Measurements from ENCODE around the gene SERPINE1.

Gene SERPINE1

DNA sequence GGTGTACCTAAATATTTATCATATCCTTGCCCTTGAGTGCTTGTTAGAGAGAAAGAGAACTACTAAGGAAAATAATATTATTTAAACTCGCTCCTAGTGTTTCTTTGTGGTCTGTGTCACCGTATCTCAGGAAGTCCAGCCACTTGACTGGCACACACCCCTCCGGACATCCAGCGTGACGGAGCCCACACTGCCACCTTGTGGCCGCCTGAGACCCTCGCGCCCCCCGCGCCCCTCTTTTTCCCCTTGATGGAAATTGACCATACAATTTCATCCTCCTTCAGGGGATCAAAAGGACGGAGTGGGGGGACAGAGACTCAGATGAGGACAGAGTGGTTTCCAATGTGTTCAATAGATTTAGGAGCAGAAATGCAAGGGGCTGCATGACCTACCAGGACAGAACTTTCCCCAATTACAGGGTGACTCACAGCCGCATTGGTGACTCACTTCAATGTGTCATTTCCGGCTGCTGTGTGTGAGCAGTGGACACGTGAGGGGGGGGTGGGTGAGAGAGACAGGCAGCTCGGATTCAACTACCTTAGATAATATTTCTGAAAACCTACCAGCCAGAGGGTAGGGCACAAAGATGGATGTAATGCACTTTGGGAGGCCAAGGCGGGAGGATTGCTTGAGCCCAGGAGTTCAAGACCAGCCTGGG, 11.4 kb downstream of the SERPINE1 start (continued):
- TF ChIP-seq, protein P1, sequence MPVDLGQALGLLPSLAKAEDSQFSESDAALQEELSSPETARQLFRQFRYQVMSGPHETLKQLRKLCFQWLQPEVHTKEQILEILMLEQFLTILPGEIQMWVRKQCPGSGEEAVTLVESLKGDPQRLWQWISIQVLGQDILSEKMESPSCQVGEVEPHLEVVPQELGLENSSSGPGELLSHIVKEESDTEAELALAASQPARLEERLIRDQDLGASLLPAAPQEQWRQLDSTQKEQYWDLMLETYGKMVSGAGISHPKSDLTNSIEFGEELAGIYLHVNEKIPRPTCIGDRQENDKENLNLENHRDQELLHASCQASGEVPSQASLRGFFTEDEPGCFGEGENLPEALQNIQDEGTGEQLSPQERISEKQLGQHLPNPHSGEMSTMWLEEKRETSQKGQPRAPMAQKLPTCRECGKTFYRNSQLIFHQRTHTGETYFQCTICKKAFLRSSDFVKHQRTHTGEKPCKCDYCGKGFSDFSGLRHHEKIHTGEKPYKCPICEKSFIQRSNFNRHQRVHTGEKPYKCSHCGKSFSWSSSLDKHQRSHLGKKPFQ (tag by site-specific recombination; IDR thresholded peaks at IDR 0.05) = peak; percentile 72; the same call in 1 of the 2 replicates
- TF ChIP-seq ZNF654 (tag by site-specific recombination; IDR thresholded peaks at IDR 0.05; ENCODE audit: low read depth) (peak; percentile 65), SCRT1 (tag by site-specific recombination; IDR thresholded peaks at IDR 0.05; ENCODE audit: borderline replicate concordance) (no peak), ZNF404 (tag by site-specific recombination; IDR thresholded peaks at IDR 0.05) (no peak), GLIS1 (tag by site-specific recombination; IDR thresholded peaks at IDR 0.05) (peak; percentile 72), ZNF549 (tag by site-specific recombination; IDR thresholded peaks at IDR 0.05) (no peak), ZNF366 (tag by site-specific recombination; conservative IDR thresholded peaks at IDR 0.05) (peak; percentile 67), ZNF423 (tag by site-specific recombination; IDR thresholded peaks at IDR 0.05) (no peak), ZNF544 (tag by site-specific recombination; IDR thresholded peaks at IDR 0.05) (no peak), ZNF140 (tag by site-specific recombination; IDR thresholded peaks at IDR 0.05) (no peak), HOXA7 (CRISPR knock-in tag; IDR thresholded peaks at IDR 0.05; ENCODE audit: borderline replicate concordance) (no peak), ZNF146 (tag by site-specific recombination; IDR thresholded peaks at IDR 0.05) (0 out of 2 replicates have a peak, but pooled peaks have one; percentile 36), ZNF747 (tag by site-specific recombination; IDR thresholded peaks at IDR 0.05) (no peak), SP3 (tag by site-specific recombination; IDR thresholded peaks at IDR 0.05) (peak; percentile 61), ZXDB (tag by site-specific recombination; IDR thresholded peaks at IDR 0.05) (peak; percentile 87), ZNF350 (tag by site-specific recombination; IDR thresholded peaks at IDR 0.05) (no peak), ZNF202 (tag by site-specific recombination; IDR thresholded peaks at IDR 0.05; ENCODE audit: borderline replicate concordance) (no peak), ZNF274 (IDR thresholded peaks at IDR 0.05; ENCODE audit: low read length) (no peak), ZNF274 (tag by site-specific recombination; IDR thresholded peaks at IDR 0.05; ENCODE audit: borderline replicate concordance) (no peak)
- TF ChIP-seq, protein P2, sequence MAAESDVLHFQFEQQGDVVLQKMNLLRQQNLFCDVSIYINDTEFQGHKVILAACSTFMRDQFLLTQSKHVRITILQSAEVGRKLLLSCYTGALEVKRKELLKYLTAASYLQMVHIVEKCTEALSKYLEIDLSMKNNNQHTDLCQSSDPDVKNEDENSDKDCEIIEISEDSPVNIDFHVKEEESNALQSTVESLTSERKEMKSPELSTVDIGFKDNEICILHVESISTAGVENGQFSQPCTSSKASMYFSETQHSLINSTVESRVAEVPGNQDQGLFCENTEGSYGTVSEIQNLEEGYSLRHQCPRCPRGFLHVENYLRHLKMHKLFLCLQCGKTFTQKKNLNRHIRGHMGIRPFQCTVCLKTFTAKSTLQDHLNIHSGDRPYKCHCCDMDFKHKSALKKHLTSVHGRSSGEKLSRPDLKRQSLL (tag by site-specific recombination; IDR thresholded peaks at IDR 0.05) = no peak
- TF ChIP-seq, protein P3, sequence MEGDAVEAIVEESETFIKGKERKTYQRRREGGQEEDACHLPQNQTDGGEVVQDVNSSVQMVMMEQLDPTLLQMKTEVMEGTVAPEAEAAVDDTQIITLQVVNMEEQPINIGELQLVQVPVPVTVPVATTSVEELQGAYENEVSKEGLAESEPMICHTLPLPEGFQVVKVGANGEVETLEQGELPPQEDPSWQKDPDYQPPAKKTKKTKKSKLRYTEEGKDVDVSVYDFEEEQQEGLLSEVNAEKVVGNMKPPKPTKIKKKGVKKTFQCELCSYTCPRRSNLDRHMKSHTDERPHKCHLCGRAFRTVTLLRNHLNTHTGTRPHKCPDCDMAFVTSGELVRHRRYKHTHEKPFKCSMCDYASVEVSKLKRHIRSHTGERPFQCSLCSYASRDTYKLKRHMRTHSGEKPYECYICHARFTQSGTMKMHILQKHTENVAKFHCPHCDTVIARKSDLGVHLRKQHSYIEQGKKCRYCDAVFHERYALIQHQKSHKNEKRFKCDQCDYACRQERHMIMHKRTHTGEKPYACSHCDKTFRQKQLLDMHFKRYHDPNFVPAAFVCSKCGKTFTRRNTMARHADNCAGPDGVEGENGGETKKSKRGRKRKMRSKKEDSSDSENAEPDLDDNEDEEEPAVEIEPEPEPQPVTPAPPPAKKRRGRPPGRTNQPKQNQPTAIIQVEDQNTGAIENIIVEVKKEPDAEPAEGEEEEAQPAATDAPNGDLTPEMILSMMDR (tag by site-specific recombination; IDR thresholded peaks at IDR 0.05) = peak; percentile 74; the same call in 1 of the 2 replicates
- TF ChIP-seq, protein P4, sequence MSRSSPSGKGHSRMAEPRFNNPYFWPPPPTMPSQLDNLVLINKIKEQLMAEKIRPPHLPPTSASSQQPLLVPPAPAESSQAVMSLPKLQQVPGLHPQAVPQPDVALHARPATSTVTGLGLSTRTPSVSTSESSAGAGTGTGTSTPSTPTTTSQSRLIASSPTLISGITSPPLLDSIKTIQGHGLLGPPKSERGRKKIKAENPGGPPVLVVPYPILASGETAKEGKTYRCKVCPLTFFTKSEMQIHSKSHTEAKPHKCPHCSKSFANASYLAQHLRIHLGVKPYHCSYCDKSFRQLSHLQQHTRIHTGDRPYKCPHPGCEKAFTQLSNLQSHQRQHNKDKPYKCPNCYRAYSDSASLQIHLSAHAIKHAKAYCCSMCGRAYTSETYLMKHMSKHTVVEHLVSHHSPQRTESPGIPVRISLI (tag by site-specific recombination; IDR thresholded peaks at IDR 0.05) = no peak
- TF ChIP-seq, protein P5, sequence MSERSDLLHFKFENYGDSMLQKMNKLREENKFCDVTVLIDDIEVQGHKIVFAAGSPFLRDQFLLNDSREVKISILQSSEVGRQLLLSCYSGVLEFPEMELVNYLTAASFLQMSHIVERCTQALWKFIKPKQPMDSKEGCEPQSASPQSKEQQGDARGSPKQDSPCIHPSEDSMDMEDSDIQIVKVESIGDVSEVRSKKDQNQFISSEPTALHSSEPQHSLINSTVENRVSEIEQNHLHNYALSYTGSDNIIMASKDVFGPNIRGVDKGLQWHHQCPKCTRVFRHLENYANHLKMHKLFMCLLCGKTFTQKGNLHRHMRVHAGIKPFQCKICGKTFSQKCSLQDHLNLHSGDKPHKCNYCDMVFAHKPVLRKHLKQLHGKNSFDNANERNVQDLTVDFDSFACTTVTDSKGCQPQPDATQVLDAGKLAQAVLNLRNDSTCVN (tag by site-specific recombination; optimal IDR thresholded peaks at IDR 0.05) = no peak
- TF ChIP-seq, protein P6, sequence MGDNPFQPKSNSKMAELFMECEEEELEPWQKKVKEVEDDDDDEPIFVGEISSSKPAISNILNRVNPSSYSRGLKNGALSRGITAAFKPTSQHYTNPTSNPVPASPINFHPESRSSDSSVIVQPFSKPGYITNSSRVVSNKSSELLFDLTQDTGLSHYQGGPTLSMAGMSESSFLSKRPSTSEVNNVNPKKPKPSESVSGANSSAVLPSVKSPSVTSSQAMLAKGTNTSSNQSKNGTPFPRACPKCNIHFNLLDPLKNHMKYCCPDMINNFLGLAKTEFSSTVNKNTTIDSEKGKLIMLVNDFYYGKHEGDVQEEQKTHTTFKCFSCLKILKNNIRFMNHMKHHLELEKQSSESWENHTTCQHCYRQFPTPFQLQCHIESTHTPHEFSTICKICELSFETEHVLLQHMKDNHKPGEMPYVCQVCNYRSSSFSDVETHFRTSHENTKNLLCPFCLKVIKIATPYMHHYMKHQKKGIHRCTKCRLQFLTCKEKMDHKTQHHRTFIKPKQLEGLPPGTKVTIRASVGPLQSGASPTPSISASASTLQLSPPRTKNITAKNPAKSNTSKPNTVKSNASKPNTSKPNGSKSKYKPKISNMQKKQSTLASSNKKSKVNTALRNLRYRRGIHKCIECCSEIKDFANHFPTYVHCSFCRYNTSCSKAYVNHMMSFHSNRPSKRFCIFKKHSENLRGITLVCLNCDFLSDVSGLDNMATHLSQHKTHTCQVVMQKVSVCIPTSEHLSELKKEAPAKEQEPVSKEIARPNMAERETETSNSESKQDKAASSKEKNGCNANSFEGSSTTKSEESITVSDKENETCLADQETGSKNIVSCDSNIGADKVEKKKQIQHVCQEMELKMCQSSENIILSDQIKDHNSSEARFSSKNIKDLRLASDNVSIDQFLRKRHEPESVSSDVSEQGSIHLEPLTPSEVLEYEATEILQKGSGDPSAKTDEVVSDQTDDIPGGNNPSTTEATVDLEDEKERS (tag by site-specific recombination; IDR thresholded peaks at IDR 0.05) = no peak
- TF ChIP-seq, protein P7, sequence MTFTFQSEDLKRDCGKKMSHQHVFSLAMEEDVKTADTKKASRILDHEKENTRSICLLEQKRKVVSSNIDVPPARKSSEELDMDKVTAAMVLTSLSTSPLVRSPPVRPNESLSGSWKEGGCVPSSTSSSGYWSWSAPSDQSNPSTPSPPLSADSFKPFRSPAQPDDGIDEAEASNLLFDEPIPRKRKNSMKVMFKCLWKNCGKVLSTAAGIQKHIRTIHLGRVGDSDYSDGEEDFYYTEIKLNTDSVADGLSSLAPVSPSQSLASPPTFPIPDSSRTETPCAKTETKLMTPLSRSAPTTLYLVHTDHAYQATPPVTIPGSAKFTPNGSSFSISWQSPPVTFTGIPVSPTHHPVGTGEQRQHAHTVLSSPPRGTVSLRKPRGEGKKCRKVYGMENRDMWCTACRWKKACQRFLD (tag by site-specific recombination; IDR thresholded peaks at IDR 0.05) = no peak
- TF ChIP-seq, protein P8, sequence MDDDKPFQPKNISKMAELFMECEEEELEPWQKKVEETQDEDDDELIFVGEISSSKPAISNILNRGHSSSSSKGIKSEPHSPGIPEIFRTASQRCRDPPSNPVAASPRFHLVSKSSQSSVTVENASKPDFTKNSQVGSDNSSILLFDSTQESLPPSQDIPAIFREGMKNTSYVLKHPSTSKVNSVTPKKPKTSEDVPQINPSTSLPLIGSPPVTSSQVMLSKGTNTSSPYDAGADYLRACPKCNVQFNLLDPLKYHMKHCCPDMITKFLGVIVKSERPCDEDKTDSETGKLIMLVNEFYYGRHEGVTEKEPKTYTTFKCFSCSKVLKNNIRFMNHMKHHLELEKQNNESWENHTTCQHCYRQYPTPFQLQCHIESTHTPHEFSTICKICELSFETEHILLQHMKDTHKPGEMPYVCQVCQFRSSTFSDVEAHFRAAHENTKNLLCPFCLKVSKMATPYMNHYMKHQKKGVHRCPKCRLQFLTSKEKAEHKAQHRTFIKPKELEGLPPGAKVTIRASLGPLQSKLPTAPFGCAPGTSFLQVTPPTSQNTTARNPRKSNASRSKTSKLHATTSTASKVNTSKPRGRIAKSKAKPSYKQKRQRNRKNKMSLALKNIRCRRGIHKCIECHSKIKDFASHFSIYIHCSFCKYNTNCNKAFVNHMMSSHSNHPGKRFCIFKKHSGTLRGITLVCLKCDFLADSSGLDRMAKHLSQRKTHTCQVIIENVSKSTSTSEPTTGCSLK (tag by site-specific recombination; IDR thresholded peaks at IDR 0.05) = no peak

All from HEK293 (cell line).